Lung (tissue), 12 donors: Measurements from ENCODE around the gene MCTP1. TPM values are rescaled to one million over a fixed set of nuclear protein-coding genes. Genes with fewer than 3 reads are reported as not detected.
A peak's percentile ranks its signal among the peaks of the same experiment; 100 is the strongest.

Source experiments
- ATAC-seq: fragments of 200-7000 bp; cut with Tn5 transposase; one replicate; pipeline ENCODE4 v1.9.1; 2020; ENCODE audit warnings: moderate number of reproducible peaks; ENCODE audit not compliant: insufficient read depth, low FRiP score
- DNase-seq, 3 donors: peaks; one replicate each; pipeline ENCODE4 v3.0.0-alpha.2; 2013 to 2017
- H3K27ac ChIP-seq, 2 donors: one replicate each; pipeline ENCODE4 v1.5.1; 2013; ENCODE audit warnings: mild to moderate bottlenecking in 2 of 2, moderate library complexity in 2 of 2, control low read depth in 1 of 2, inconsistent platforms in 1 of 2, low read depth in 1 of 2, low read length in 1 of 2
- H3K27me3 ChIP-seq, 3 donors: one replicate each; pipeline ENCODE4 v1.5.1; 2013; ENCODE audit warnings: low read length in 2 of 3; ENCODE audit not compliant: control insufficient read depth in 3 of 3, insufficient read depth in 3 of 3
- H3K36me3 ChIP-seq, 4 donors: one replicate each; pipeline ENCODE4 v1.5.1; 2013; ENCODE audit warnings: low read length in 4 of 4, mild to moderate bottlenecking in 1 of 4, moderate library complexity in 1 of 4; ENCODE audit not compliant: control insufficient read depth in 4 of 4, insufficient read depth in 4 of 4
- H3K4me1 ChIP-seq, 5 donors: one replicate each; pipeline ENCODE4 v1.5.1; 2013; ENCODE audit warnings: low read length in 5 of 5, mild to moderate bottlenecking in 2 of 5, moderate library complexity in 1 of 5; ENCODE audit not compliant: control insufficient read depth in 5 of 5, insufficient read depth in 5 of 5
- H3K4me3 ChIP-seq: one replicate; pipeline ENCODE4 v1.5.1; 2013; ENCODE audit warnings: mild to moderate bottlenecking, control low read depth, moderate library complexity
- H3K9ac ChIP-seq, 2 donors: one replicate each; pipeline ENCODE4 v1.5.1; 2013; ENCODE audit warnings: low read length in 2 of 2, control low read depth in 1 of 2; ENCODE audit not compliant: insufficient read depth in 1 of 2
- H3K9me3 ChIP-seq, 4 donors: one replicate each; pipeline ENCODE4 v1.5.1; 2013; ENCODE audit warnings: low read length in 3 of 4, mild to moderate bottlenecking in 1 of 4, moderate library complexity in 1 of 4; ENCODE audit not compliant: control insufficient read depth in 4 of 4, insufficient read depth in 3 of 4
- WGBS, 2 donors: extraction: QIAGEN DNeasy Blood & Tissue Kit; methylation state at CpG; one replicate each; pipeline ENCODE4 v1.1.7; 2013; 5-methylcytosine and 5-hydroxymethylcytosine counted together
- polyA plus RNA-seq, 2 donors: library from polyadenylated mRNA; stranded (reverse); fragments of 200-250 nt; gene quantifications; one replicate each; pipeline ENCODE4 v1.2.1, GENCODE V29; 2013
- total RNA-seq, 2 donors: library from RNA; depleted of rRNA in 1 of 2; stranded (reverse); fragments of >200 nt in 1 of 2; gene quantifications; one replicate each; pipeline ENCODE4 v1.2.1, GENCODE V29; 2014 to 2021
- TF ChIP-seq, protein P1 (sequence below): IDR thresholded peaks from 2 replicates; pipeline ENCODE4 v1.5.1; 2012; ENCODE audit warnings: mild to moderate bottlenecking; ENCODE audit errors: control extremely low read depth, extremely low read depth
- donor health status: control.
- donor health status: control.
- donor health status: Bipolar disorder and iron deficiency.
- donor health status: healthy.
- donor health status: DM: yes; HTN: yes; CAD: no.

The MCTP1 gene
- total and polyA plus RNA-seq, 4 donors: 5.8 to 34.8 (median 27.4) TPM

- Histone ChIP-seq H3K9me3 (no peaks in the 10 kb centered on the region), H3K9ac (no peak overlapping the region), H3K4me3 (no peak overlapping the region), H3K4me1 (no peaks in the 10 kb centered on the region), H3K36me3 (no peaks in the 10 kb centered on the region), H3K27ac (no peak overlapping the region), H3K27me3 (no peaks in the 10 kb centered on the region)
- DNase-seq: no peak
- no peak for ATAC-seq
- TF ChIP-seq, protein P1, sequence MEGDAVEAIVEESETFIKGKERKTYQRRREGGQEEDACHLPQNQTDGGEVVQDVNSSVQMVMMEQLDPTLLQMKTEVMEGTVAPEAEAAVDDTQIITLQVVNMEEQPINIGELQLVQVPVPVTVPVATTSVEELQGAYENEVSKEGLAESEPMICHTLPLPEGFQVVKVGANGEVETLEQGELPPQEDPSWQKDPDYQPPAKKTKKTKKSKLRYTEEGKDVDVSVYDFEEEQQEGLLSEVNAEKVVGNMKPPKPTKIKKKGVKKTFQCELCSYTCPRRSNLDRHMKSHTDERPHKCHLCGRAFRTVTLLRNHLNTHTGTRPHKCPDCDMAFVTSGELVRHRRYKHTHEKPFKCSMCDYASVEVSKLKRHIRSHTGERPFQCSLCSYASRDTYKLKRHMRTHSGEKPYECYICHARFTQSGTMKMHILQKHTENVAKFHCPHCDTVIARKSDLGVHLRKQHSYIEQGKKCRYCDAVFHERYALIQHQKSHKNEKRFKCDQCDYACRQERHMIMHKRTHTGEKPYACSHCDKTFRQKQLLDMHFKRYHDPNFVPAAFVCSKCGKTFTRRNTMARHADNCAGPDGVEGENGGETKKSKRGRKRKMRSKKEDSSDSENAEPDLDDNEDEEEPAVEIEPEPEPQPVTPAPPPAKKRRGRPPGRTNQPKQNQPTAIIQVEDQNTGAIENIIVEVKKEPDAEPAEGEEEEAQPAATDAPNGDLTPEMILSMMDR: no peak
- 67 to 76% methylated on average over 2 of the region's 2 CpGs for WGBS, 2 donors
Measured at GRCh38 chr5:94740286-94740685, 544.6 kb downstream of the MCTP1 start.

GRCh38 chr5:94736498-94736897, 548.4 kb downstream of the MCTP1 start:
- no peak overlapping the region for H3K27ac ChIP-seq
- no peak for DNase-seq
- no peak overlapping the region for H3K4me3 ChIP-seq
- no peaks in the 10 kb centered on the region for H3K9me3 ChIP-seq
- H3K4me1 ChIP-seq: no peaks in the 10 kb centered on the region
- no peak for ATAC-seq
- 91 to 92% methylated on average over 1 of the region's 1 CpG for WGBS, 2 donors
- TF ChIP-seq, protein P1: no peak
- no peaks in the 10 kb centered on the region for H3K27me3 ChIP-seq
- no peak overlapping the region for H3K9ac ChIP-seq
- no peaks in the 10 kb centered on the region for H3K36me3 ChIP-seq

DNA sequence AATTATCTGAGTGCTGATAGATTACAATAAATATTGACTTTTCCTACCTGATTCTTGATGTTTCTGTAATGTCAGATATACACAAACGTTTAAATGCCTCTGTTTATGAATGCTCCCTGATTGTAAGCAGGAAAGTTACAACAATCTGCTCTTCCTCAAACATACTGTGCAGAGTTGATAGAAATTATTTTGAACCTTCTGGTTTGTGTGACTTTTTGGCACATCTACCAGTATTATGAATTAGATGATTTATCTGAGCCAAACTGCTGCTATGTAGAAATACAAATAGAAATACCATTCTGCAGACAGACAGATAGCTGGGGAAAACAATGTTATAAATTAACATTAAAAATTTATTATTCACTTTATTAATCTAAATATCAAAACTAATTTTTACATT, 553.4 kb downstream of the MCTP1 start:
- no peak overlapping the region for H3K4me3 ChIP-seq
- no peaks in the 10 kb centered on the region for H3K9me3 ChIP-seq
- no peak for ATAC-seq
- DNase-seq: no peak
- H3K27ac ChIP-seq: no peak overlapping the region
- no peaks in the 10 kb centered on the region for H3K27me3 ChIP-seq
- no peak overlapping the region for H3K9ac ChIP-seq
- H3K4me1 ChIP-seq: no peaks in the 10 kb centered on the region
- H3K36me3 ChIP-seq: no peaks in the 10 kb centered on the region
- 13 to 18% methylated on average over 1 of the region's 1 CpG for WGBS, 2 donors
- TF ChIP-seq, protein P1: no peak

GRCh38 chr5:94725142-94725541, 559.8 kb downstream of the MCTP1 start:
- H3K27me3 ChIP-seq: no peaks in the 10 kb centered on the region
- no peak overlapping the region for H3K4me3 ChIP-seq
- ATAC-seq: no peak
- peak in 1 of 3 donors; percentile 21 for DNase-seq
- no peak overlapping the region for H3K9ac ChIP-seq
- TF ChIP-seq, protein P1: no peak
- H3K9me3 ChIP-seq: no peaks in the 10 kb centered on the region
- H3K36me3 ChIP-seq: no peaks in the 10 kb centered on the region
- H3K27ac ChIP-seq: no peak overlapping the region
- WGBS, 2 donors: 67 to 80% methylated on average over 1 of the region's 1 CpG
- no peaks in the 10 kb centered on the region for H3K4me1 ChIP-seq
